Measurements from ENCODE around the gene PRIM2. TPM values are rescaled to one million over a fixed set of nuclear protein-coding genes. Genes with fewer than 3 reads are reported as not detected.
"Not testable (repeated sequence)": the region's sequence is repeated elsewhere in the genome, so short reads cannot be mapped to it uniquely, and the experiment has no call there.

Gene PRIM2
- total and polyA plus RNA-seq, 8 donors, result 1.6 to 7.2 (median 3.3) TPM

- FAIRE-seq (no peak), ATAC-seq (no peak), DNase-seq (no peak)
- Histone ChIP-seq H3K9me3 (no peaks in the 10 kb centered on the region), H3K4me1 (no peaks in the 10 kb centered on the region), H3K27me3 (no peaks in the 10 kb centered on the region), H3K4me3 (no peak overlapping the region), H3K27ac (no peak overlapping the region), H3K36me3 (no peaks in the 10 kb centered on the region)
- 51 to 54% methylated on average over 2 of the region's 2 CpGs for WGBS, 2 donors
- intact Hi-C loops (cut with DNase I), result no loop called here
- TF ChIP-seq CTCF (IDR thresholded peaks at IDR 0.05), result no peak
Measured at GRCh38 chr6:57342148-57342669, 24.8 kb downstream of the PRIM2 start.

DNA sequence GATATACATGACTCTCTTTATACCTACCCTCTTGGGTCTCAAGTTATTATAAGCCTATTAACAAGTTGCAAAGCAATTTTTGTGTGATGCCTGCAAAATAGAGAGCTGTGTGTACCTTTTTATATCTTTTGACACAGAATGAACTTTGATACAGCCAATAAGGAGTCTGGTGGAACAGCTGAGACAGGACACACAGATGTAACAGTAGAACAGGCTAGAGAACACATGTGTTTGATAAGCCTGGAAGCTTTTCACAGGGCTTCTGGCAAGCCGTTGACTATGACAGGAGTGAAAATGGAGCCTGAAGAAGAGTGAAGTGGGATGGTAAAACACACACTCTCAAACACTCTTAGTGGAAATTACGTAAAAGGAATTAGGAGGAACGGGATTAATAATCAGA is 25.9 kb downstream of the PRIM2 start:
- H3K9me3 ChIP-seq; H3K4me1 ChIP-seq; H3K36me3 ChIP-seq; FAIRE-seq; H3K4me3 ChIP-seq; intact Hi-C loops (cut with DNase I); DNase-seq; ATAC-seq; H3K27me3 ChIP-seq; H3K27ac ChIP-seq: not testable (repeated sequence)
- 76 to 79% methylated on average over 3 of the region's 3 CpGs for WGBS, 2 donors

DNA sequence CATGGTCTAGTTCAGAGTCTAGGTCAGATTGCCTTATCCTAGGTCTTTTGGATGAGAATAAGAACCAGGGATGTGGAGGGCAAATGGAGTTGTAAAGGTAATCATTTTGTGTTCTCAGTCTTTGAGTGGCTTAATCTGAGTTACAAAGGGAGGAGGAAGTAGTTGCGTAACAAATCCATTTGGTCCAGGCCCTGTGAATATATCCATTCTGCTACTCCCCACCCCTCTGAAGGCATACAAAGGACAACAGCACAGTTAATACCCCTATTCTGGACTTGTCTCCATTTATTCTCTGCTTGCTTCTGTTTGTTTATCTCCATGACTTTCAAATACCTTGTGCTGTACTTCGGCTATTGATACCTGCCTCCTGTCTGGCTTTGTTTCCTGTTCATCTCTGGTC is 29.3 kb downstream of the PRIM2 start:
- H3K4me1 ChIP-seq; H3K36me3 ChIP-seq; FAIRE-seq; ATAC-seq; H3K27ac ChIP-seq; H3K27me3 ChIP-seq; intact Hi-C loops (cut with DNase I); H3K9me3 ChIP-seq; DNase-seq; H3K4me3 ChIP-seq: not testable (repeated sequence)
- WGBS, 2 donors, result 98% methylated on average over 2 of the region's 2 CpGs

GRCh38 chr6:57347597-57347996 is 30.2 kb downstream of the PRIM2 start:
- H3K36me3 ChIP-seq; intact Hi-C loops (cut with DNase I); DNase-seq; ATAC-seq; FAIRE-seq; H3K27me3 ChIP-seq; H3K4me1 ChIP-seq; H3K4me3 ChIP-seq; H3K27ac ChIP-seq; H3K9me3 ChIP-seq: not testable (repeated sequence)

DNA sequence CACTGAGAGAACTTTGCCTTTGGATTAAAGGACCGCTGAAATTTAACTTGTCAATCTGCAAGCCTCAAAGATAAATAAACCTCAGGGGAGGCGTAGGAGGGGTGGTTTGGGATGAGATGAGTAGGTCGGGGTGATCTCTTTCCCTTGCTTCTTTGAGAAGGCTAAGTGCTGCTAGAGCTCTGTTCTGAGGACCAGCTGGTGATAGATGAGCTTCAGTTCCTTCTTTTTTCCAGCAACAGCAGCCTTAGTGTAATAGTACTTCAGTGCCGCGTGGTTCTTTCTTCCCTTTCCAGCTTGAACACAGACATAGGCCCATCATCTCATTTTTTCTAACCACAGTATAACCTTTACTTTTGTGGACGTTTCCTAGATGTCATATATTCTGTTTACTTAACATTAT is 33.0 kb downstream of the PRIM2 start:
- FAIRE-seq, result not testable (repeated sequence)

GRCh38 chr6:57352596-57352995 is 35.2 kb downstream of the PRIM2 start:
- H3K36me3 ChIP-seq; intact Hi-C loops (cut with DNase I); DNase-seq; H3K4me3 ChIP-seq; H3K27me3 ChIP-seq; FAIRE-seq; H3K27ac ChIP-seq; H3K9me3 ChIP-seq; ATAC-seq; H3K4me1 ChIP-seq: not testable (repeated sequence)
- 29 to 33% methylated on average over 1 of the region's 1 CpG for WGBS, 2 donors

More for the DNA sequence above, 33.0 kb downstream of the PRIM2 start:
- H3K4me1 ChIP-seq; DNase-seq; H3K36me3 ChIP-seq; H3K4me3 ChIP-seq; intact Hi-C loops (cut with DNase I); H3K9me3 ChIP-seq; H3K27ac ChIP-seq; ATAC-seq; H3K27me3 ChIP-seq: not testable (repeated sequence)
- 53 to 71% methylated on average over 6 of the region's 6 CpGs for WGBS, 2 donors

- H3K4me1 ChIP-seq; H3K9me3 ChIP-seq; H3K4me3 ChIP-seq; DNase-seq; FAIRE-seq; H3K27ac ChIP-seq; ATAC-seq; H3K36me3 ChIP-seq; intact Hi-C loops (cut with DNase I); H3K27me3 ChIP-seq: not testable (repeated sequence)
Measured at GRCh38 chr6:57358319-57358718, 40.9 kb downstream of the PRIM2 start.

DNA sequence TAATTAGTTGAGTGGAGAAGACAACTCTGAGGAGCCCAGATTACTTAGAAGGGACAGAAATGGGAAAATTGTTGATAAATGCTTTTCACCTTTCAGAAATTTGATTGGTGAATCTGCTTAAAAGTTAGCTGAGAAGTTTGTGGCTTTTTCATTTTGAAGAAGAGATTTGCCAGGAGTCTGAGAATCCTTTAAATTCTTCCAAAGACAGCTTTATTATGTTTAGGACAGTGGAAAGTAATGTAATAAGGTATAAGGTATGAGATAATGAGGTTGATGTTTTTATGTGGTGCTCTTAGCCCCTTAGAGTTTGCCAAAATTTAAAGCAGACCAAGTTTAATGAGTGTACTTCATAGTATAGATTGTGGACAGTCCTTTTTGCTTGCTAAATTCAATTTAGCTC is 42.3 kb downstream of the PRIM2 start:
- ATAC-seq; FAIRE-seq; H3K36me3 ChIP-seq; H3K4me1 ChIP-seq; H3K4me3 ChIP-seq; DNase-seq; H3K27ac ChIP-seq; H3K27me3 ChIP-seq; intact Hi-C loops (cut with DNase I); H3K9me3 ChIP-seq: not testable (repeated sequence)

DNA sequence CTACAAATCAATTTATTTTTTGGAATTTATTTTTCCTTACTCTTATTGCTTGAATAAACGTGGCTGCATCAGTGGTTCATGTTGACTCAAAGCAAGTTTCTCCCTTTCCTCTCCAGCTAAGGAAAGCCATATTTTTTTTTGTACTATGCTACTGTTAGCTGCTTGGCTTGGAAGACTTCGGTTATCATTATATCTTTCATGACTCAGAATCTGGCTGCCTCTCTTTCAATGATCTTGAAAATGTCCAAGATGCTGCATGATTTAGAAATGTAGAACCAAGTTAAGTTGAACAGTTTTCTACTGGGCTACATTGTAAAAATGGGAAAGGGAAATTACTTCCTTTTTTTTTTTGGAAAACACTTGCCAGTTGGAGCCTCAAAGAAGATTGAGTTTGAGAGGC is 44.9 kb downstream of the PRIM2 start:
- H3K27me3 ChIP-seq; H3K4me3 ChIP-seq; intact Hi-C loops (cut with DNase I); FAIRE-seq; H3K4me1 ChIP-seq; H3K9me3 ChIP-seq; H3K27ac ChIP-seq; ATAC-seq; H3K36me3 ChIP-seq; DNase-seq: not testable (repeated sequence)
- WGBS, 2 donors, result 83 to 91% methylated on average over 2 of the region's 2 CpGs

DNA sequence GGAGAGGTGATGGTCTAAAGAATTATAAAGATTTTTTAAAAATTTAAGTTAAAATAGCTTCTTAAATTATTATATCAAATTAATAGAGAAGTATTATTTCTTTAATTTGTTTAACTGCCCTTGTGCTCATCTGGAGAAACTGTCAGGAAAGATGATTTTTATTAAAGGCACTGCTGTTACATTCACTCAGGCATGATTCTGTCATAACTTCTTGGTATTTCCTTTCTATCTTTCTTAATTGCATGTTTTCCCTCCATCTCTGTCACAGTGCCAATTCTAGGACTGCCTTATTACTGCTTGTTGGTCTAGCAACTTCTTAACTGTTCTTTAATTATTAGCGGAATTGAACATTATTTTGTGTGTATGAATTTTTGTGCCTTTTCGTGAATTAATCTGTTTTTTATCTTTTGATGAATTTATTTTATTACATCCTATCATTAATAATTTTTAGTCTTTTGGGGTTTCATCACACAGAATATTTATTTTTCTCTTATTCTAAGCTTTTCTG is 47.7 kb downstream of the PRIM2 start:
- H3K27me3 ChIP-seq; FAIRE-seq; ATAC-seq; DNase-seq; H3K27ac ChIP-seq; H3K36me3 ChIP-seq; H3K4me1 ChIP-seq; H3K4me3 ChIP-seq; H3K9me3 ChIP-seq; intact Hi-C loops (cut with DNase I): not testable (repeated sequence)
- WGBS, 2 donors, result 91 to 97% methylated on average over 2 of the region's 2 CpGs

DNA sequence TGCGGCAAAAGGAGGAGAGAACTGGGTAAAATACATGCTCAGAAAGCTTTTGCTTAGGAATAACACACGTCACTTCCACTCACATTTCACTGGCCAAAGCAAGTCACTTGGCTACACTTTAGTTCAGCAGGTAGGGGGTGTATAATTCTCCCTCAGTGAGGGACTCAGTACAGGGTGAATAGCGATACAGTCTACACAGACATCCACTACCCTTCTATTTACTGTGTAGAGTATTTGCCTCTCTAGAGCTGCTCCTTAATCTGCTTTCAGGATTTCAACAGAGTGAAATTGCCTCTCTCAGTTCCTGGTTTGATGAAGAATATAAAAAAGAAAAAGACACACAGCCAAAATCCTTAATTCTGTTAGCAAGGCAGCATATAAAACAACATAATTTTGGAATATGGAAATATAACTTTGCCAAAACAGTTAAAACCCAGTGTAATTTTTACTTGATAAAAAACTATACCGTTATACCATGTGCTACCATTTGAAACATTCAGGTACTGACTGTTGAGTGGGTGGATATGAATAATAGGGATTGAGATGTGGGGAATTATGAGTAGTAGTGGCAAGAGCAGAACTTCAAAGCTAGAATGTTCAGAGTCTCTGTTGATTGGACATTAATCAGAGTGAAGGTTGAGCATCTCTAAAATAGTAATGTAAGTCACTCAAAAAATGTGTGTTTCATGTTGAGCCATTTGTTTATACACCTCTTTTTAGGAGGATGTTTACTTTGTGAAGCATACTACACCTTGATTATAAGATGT is 51.7 kb downstream of the PRIM2 start:
- H3K36me3 ChIP-seq; H3K4me3 ChIP-seq; intact Hi-C loops (cut with DNase I); H3K27ac ChIP-seq; H3K27me3 ChIP-seq; ATAC-seq; H3K4me1 ChIP-seq; FAIRE-seq; DNase-seq; H3K9me3 ChIP-seq: not testable (repeated sequence)
- WGBS, 2 donors, result 92 to 97% methylated on average over 4 of the region's 4 CpGs

Data from pancreas (tissue), 10 donors.